OCI-M2 (cell line): ENCODE measurements around the gene MAP4K3.

Experiments used
- DNase-seq: peaks from one replicate; lab custom pipeline; 2025; ENCODE audit not compliant: unreplicated experiment; lab: John Stamatoyannopoulos, UW

The MAP4K3 gene

DNA sequence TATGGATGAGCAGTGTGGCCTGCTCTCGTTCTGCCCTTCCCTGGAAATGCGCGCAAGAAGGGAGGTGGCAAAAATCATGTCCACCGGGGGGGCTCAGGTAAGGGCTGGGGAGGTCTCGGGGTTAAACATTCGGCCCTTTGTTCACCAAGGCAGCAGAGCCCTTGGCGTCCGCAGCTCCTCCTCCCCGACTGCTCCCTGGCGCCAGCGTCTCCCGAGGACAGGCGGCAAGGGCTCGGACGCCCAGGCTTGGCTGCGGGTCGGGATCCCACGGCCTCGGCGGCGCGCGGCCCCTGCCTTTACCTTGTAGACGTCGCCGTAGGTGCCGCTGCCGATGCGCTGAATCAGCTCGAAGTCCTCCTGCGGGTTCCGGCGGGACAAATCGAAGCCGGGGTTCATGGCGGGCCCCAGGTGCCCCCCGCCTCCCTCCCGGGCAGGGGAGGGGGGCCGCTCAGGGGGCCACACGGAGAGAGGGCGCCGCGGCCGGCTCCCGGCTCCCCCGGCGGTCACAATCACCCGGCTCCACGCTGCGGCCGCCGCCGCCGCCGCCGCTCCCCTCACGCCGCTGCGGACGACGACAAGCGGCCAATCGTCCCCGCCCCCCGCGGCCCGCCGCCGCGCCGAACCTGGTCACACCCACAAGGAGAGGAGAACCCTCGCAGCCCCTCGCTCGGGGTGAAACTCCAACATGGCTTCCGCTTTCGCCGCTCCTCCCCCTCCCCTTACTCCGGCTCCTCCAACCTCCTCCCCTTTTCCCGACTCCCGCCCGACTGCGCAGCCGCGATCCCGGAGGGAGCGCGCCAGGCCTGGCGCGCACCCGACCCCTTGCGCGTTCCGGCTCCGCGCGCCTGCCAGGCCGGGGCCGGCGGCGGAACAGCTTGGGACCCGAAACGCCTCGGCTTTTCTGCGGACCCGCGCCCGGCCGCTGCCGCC, at the start of gene MAP4K3:
Gene MAP4K3, minus strand, starts transcription at position 694 of the 930 bp plus-strand sequence. Its CDS starts 298 bp downstream, at position 396.
- DNase-seq: peak; percentile 66

DNA sequence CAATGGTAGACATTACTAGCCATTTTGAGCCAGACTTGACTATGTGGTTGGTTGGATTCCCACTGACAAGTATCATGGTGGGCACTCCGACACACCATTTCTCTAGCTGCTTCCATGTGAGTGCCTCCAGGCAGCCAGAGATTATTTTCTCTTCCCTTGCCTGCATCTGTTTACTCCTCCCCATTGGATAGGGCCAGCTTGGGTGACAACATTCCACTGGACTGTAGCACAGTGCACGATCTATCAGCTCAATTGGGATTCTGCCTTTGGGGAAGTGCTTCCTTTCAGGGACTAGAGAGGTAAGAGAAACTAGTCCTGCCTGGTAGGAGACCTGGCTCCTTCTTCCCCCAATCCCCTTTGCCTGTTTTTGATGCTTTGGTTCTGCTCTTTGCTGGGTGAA, 49.0 kb upstream of the MAP4K3 start:
- no peak for DNase-seq

DNA sequence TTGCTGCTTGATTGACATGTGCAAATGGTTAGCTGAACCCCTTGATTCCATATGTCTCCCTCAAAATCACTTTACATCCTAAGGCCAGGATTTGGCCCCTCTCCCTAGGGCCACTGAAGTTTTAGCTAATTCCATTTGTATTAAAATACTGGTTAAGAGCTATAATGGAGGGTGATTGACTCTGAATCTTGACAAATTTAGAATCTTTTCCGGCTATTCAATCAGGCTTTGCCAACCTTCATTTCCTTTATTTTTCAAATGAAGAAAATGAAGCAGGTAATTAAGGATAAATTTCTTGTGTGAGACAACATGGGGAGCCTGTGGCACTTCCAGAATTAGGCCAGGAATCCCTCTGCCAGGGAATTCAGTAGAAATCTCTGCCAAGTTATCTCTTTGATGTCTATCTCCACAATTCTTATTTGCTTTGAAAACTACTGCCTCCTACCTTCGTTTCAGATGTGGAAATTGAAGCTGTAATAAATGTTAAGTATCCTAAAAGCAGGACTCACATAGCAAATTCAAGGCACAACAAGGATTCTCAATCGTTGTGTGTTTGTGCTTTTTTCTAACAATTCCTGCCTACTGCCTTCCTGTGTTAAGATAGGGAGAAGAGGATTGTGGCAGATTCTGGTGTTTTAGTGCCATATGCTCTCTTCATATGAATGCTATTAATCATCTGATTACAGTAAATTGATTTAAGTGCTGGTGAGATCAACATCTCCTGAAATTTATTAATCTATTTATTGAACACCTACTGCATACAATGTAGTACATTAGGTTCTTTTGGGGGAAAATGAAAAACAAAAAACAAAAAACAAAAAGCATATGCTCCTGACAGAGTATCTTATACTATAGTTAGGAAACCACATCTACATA, 47.8 kb upstream of the MAP4K3 start:
- no peak for DNase-seq

DNA sequence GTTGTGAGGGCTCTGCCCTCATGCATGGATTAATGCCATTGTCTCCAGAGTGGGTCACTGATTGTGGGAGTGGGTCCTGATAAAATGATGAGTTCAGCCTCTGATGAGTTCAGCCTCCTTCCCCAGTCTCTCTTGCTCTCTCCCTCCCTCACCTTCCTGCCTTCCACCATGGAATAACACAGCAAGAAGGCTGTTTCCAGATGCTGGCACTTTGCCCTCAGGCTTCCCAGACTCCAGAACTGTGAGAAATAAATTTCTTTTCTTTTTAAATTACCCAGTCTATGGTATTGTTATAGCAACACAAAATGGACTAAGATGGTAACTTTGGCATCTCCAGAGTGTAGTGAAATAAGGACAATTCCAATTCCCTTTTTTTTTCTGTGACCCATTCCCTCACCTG, 47.1 kb upstream of the MAP4K3 start:
- DNase-seq: no peak

DNA sequence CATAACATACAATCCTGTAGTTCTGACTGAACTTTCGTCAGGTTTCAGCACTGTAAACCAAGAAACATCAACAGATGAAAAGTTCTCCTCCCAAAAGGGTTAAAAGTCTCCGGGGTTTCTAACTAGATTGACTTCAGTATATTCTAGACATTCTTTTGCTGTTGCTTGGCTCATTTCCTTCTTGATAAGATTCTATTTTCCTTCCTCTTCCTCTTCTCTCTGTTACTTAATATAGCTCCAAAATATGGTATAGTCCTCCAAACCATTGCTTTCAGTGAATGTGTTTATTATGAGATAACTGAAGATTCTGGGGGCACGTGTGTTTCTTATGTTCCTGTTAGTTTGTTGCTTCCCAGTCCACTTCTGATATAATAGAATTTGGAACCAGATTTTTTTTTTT, 46.4 kb upstream of the MAP4K3 start:
- DNase-seq: no peak

DNA sequence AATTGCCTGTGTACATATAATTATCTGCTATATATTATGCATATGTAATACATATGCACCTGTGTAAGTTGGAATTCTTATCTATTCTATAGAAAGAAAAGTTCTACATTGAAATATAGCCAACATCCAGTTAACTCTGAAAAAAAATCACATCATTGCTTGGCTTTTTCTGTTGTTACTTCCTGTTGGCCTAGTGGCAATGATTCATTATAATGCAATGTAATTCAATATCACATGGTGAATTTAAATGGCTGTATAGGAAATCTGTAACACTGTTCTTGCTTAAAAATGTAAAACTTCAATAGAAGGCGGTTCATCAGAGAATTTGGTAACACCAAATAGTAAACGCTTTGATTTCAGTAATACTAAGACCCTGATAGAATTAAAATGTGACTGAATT, 44.5 kb upstream of the MAP4K3 start:
- no peak for DNase-seq

DNA sequence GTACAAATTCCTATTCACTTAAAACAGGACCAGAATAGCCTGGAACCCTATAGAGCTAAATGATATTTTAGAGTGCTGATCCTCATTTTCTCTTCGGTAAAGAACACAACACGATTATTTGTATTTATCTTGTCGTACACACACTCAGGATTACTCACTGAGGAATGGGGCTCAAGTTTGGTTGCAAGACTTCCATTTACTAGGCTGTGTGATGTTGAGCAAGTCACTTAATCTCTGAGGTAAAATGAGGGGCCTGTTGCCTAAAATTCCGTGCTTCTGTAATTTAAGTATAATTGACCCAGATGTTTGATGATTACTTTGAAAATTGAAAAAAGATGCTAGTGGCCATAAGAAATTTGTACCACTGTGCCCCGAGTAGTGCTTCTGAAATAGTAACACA, 42.6 kb upstream of the MAP4K3 start:
- no peak for DNase-seq

DNA sequence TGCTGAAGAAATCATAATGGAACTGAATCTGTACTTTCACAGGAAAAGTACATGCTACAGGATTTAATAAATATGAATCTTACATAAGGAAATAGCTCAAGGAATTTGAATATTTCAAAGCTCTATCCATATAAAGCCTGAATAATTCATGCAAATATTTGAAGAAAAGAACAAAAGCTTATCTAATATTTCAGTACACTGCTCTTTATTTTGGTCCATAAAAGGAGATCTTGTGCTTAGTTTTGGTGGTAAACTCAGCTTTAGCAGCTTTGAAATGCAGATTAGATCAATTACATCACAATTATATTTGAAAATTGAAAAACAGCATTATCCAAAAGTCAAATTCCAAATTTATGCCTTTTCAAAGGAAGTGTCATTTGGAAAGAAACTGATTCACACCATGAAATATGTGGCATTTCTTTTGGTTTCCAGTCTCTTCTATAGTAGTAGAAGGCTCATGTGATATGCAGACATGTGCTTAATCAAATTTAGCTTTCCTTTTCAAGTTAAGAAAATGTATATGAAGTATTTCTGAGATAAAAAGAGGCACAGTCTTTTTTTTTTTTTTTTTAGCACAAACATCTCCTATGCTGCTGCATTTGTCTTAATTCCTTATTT, 42.1 kb upstream of the MAP4K3 start:
- DNase-seq: no peak

DNA sequence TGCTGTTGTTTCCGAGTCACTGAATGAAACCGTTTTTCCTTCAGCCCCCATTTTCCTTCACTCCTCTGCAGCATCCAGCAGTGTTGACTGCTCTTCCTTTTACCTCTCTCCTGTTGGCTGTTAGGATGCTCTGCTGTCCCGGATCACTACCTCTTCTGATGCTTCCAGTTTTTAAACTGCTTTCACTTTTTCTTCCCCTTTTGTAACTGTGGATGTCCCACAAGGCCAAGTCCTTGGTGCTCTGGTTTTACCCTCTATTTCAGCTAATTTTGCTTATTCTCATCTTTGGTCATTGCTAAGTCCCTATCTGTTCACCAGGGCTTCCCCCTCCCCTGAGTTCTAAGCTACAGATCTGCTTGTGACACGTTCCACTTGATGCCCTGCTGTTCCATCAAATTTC, 39.4 kb upstream of the MAP4K3 start:
- no peak for DNase-seq

DNA sequence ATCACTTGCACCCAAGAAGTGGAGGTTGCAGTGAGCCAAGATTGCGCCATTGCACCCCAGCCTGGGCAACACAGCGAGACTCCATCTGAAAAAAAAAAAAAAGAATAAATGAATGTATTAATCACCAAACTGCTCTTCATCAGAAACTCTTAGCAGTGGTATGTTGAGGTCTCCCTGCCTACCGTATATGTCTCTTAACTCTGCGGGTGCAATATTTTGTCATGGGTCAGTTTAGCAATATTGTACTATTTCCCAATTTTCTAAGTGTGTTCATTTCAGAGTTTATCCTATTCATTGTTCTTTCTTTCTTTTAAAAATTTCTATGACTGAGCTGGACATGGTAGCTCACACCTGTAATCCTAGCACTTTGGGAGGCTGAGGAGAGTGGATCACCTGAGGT, 37.9 kb upstream of the MAP4K3 start:
- no peak for DNase-seq

DNA sequence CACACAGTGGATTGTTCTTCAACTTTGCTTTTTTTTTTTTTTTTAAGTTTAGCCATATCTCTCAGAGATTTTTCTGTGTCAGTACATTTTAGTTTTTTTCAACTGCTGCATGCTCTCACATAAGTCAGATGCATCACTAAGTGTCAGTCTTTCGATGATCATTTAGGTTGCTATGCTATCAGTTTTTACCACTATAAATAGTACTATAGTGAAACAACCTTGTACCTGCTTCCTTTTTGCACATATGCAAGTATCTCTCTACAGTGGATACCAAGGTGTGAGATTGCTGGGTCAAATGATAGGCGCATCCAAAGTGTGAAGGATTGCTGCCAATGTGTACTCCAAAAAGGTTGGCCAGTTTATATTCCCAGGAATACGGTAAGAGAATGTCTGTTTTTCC, 33.5 kb upstream of the MAP4K3 start:
- no peak for DNase-seq

DNA sequence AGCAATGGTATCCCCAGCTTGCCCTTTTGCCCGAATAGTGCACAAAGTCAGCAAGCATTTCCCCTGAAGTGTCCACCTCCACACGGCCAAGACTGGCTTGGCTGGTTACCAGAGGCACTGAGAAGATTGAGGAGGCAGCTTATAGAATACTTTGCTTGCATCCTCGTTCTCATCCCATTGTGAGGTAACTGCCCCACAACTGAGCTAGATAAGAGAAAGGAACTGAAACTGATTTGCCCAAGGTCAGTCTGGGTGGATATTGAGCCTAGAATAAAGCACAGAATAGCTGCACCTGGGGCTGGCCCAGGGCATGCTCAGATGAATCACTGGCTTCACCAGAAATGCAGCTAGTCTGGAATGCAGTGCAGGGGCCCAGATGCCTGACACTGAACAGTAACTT, 32.7 kb upstream of the MAP4K3 start:
- no peak for DNase-seq

DNA sequence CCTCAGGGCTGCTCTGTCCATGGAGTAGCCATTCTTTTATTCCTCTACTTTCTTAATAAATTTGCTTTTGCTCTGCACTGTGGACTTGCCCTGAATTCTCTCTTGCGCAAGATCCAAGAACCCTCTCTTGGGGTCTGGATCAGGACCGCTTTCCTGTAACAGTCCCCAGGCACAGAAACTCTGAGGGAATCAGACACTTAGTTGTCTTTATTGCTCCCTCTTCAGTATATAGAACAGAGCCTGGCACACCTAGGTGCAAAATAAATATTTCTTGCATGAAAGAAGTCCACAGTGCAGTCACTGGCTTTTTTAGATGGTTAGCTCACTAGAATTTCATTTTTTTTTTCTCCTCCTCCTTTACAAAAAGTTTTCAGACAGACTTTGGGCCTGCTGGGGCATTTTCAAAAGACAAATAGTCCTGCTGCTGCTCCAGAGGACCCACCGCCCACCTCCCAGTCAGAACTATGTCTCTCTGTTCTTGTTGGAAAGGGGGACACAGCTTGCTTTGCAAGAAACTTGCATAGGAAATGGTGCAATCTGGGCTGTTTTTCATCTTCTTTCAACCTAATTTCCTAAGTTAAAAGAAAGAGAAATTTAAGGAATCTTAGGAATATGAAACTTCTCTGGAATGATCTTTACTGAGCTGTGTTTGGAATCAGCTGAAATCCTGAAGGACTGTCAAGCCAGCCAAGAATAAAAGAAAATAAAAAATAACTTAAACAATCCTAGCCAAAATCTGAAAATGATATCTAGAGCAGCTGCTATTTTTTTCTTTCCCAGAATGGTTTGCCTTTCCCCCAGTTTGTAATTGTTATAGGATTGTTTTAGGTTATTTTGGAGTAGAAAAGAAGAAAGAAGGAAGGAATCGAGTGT, 31.7 kb upstream of the MAP4K3 start:
- DNase-seq: no peak

DNA sequence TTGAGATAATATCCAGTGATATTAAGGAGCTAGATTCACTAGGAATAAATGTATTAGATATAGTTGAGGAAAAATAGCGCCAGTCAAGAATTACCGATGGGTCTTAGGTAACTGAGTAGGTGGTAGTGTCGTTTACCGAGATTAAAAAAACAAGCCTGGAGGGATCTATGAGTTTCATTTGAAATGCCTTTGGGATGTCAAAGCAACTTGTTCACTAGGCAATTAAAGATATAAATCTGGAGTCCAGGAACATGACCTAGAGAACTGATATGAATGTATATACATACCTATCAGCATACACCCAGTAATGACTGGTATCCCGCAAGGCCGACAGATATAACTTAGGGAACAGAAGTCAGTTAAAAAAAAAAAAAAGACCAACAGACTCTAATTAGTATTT, 29.2 kb upstream of the MAP4K3 start:
- no peak for DNase-seq

DNA sequence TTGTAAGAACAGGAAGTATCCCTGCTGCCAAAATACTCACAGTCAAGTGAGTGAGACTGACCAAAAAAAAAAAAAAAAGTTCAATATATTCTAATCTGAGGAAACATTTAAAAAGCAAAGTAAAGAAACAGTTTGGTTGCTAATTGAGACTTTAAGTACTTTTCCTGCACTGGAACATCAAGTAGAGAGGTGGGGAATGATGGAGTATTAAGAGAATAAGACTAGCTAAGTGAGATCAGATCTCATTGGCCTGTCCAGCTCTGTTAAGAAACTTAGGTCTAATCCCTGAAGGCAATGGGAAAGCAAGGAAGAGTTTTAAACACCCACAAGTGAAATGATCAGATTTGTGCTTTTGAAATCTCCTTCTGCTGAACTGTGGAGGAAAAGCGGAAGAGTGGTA, 27.8 kb upstream of the MAP4K3 start:
- DNase-seq: no peak

DNA sequence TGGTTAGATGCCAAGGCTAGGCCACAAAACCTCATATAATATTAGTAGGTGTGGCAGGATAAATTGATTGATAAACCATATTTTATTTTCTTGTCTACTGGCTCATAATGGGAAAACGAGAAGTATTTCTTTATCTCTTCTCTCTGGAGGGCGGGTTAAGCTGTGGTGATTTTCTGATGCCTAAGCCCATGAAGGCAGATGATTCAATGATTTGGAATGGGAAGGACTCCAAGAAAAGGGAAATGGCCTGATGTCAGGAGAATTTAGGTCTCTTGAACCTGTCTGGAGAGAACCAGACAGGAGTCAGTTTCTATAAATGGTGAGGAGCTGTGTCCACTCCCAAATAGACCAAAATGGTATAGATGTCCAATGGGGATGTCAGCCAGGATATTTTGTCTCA, 18.7 kb upstream of the MAP4K3 start:
- no peak for DNase-seq

DNA sequence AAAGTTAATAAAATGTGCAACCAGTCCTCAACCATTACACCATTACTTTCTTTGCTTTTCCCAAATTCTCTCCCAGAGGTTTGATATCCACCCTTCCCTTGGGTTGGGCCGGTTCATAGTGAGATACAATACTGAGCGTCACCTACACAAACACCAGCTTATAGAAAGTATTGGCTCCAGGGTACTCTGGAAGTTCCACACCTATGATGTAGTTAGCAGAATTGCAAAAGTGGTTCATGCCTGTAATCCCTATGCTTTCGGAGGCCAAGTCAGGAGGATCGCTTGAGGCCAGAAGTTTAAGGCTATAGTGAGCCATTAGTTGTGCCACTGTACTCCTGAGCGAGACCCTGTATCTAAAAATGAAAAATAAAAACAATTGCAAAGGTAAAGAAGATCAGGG, 15.3 kb upstream of the MAP4K3 start:
- no peak for DNase-seq

DNA sequence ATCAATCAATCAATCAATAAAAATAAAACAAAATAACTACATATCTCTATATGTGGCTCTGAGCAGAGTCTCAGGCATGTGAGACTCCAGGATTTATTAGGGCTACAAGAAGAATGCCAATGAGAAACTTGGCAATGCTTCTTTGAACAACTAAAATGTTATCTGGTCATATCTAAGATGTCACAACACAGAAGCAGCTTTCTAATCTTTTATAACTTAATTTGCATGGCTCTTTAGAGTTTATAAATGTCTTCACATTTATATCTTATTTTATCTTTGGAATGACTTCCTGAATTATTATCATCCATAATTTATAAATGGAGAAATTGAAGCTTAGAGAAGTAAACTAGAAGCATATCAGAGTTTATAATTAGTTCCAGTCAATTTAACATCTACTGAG, 14.9 kb upstream of the MAP4K3 start:
- DNase-seq: no peak

DNA sequence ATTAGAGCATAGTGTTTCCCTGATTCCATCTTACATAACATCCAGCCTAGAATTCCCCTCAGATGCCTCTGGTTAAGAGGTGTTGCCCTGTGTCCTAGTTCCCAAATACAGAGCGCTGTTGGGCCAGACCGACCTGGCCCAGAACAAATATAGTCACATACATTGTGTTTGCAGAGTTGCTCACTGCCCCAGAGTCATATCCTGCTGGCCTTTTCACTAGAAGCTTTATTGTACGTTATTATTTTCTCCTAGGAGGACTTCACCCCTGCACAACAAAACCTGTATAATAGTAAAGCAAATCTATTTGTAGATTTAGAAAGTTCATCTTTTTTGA, 11.1 kb upstream of the MAP4K3 start:
- DNase-seq: no peak

DNA sequence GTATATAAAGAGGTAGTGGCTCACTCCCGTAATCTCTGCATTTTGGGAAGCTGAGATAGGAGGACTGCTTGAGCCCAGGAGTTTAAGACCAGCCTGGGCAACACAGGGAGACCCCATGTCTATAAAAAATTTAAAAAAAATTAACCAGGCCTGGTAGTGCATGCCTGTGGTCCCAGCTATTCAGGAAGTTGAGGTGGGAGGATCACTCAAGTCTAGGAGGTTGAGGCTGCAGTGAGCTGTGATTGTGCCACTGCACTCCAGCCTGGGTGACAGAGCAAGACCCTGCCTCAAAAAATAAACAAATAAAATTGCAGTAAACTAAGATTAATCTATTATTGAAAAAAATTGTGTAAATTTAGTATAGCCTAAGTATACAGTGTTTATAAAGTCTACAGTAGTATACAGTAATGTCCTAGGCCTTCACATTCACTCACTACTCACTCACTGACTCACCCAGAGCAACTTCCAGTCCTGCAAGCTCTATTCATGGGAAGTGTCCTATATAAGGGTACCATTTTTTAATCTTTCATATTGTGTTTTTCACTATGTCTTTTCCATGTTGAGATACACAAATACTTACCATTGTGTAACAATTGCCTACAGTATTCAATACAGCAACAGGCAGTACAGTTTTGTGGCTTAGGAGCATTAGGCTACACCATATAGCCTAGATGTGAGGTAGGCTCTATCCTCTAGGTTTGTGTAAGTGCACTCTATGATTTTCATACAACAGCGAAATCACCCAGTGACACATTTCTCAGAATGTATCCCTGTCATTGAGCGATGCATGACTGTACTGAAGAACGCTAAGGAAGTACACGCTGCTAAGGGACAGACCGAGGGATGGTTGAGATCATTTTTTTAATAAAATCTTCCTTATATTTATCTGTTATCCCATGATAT, 10.4 kb upstream of the MAP4K3 start:
- no peak for DNase-seq
